H1 (cell line): ENCODE measurements around the gene MAST2. TPM values are rescaled to one million over a fixed set of nuclear protein-coding genes. Genes with fewer than 3 reads are reported as not detected.

Source experiments
- JUN ChIP-seq: IDR thresholded peaks from 2 replicates; pipeline ENCODE4 v1.6.1; 2011; ENCODE audit warnings: low read depth, mild to moderate bottlenecking, improper control_type of control experiment, low read length
- JUND ChIP-seq: IDR thresholded peaks from 2 replicates; pipeline ENCODE4 v1.6.1; 2011; ENCODE audit warnings: mild to moderate bottlenecking, improper control_type of control experiment, low read length
- SIN3A ChIP-seq, 2 experiments: IDR thresholded peaks in 1 of 2; conservative IDR thresholded peaks in 1 of 2; 2 replicates each; pipeline ENCODE4 v1.6.1; 2011 to 2012; ENCODE audit warnings: low read length in 2 of 2, improper control_type of control experiment in 1 of 2, low read depth in 1 of 2, mild to moderate bottlenecking in 1 of 2
- polyA plus RNA-seq, 7 experiments: library from polyadenylated mRNA; depleted of rRNA in 3 of 7; stranded (reverse) in 5 of 7; unstranded in 2 of 7; fragments of >200 nt in 5 of 7; fragments of 200-250 nt in 2 of 7; gene quantifications; 1 replicate in 5 of 7; 2 replicates in 1 of 7; 4 replicates in 1 of 7; pipeline versions ENCODE4 v1.2.1 to v1.2.3, GENCODE V29; 2011 to 2013; ENCODE audit warnings: missing spikeins in 2 of 7, mixed read lengths in 2 of 7
- total RNA-seq: library from RNA; stranded (reverse); fragmentation: NEBNext Ultra II Directional; extraction: Animal tissue kit (Norgen Biotek cat#: 25700); gene quantifications from 2 replicates; pipeline ENCODE4 v1.2.1, GENCODE V29; 2021

Gene MAST2
- total and polyA plus RNA-seq, 2 of the 8 experiments (the other 6 are each of a cell fraction or from before 2014, with no cell fraction given): 20.5 to 35.4 TPM

GRCh38 chr1:45886229-45886628, 82.8 kb downstream of the MAST2 start (continued):
- no peak for TF ChIP-seq SIN3A (conservative IDR thresholded peaks at IDR 0.05 in 1 of 2, IDR thresholded peaks at IDR 0.05 in 1 of 2; ENCODE audit: low read depth in 1 of 2, low read length in 2 of 2)
- TF ChIP-seq JUND: no peak
- TF ChIP-seq JUN: no peak
